Fibroblast of skin of back (primary cell): ENCODE results near the gene SLC7A1. TPM values are rescaled to one million over a fixed set of nuclear protein-coding genes. Genes with fewer than 3 reads are reported as not detected.
A peak's percentile ranks its signal among the peaks of the same experiment; 100 is the strongest.
"Not testable (repeated sequence)": the region's sequence is repeated elsewhere in the genome, so short reads cannot be mapped to it uniquely, and the experiment has no call there.

Experiments used
- DNase-seq: peaks from one replicate; pipeline ENCODE4 v3.0.0-alpha.2; 2013
- polyA plus RNA-seq, 2 experiments: library from polyadenylated mRNA; unstranded; fragments of 120-200 nt; gene quantifications; one replicate each; pipeline ENCODE4 v1.2.1, GENCODE V29; 2013; ENCODE audit not compliant: insufficient read length in 2 of 2

SLC7A1 gene
- polyA plus RNA-seq (2013, experiment 1 of 2; ENCODE audit: insufficient read length) = 89.1 TPM
- 53.3 TPM for polyA plus RNA-seq (2013, experiment 2 of 2; ENCODE audit: insufficient read length)

- DNase-seq = peak; percentile 91
Measured at GRCh38 chr13:29595380-29596063, at the start of gene SLC7A1. Gene SLC7A1, minus strand, starts transcription at chr13:29595688. Its CDS starts 59,500 bp downstream, at chr13:29536188.

DNA sequence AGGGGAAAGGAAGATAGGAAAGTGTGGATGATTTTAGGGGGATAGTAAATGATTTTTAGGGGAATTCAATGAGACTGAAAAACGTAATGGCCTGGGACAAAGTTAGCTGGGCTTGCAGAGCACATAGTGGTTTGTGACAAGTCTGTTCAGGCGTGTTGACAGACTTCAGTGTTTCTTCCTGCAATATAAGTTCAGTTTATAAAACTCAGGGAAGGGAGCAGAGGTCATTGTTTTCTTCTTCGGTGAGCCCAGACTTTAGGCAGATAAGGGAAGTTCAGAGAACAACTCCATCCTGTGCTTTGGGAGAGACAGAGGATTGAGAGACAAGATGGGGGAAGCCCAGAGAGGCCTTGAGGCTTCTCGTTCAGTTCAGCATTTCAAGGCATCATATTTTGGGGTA lies 45.2 kb upstream of the SLC7A1 start:
- DNase-seq = no peak

- not testable (repeated sequence) for DNase-seq
Measured at GRCh38 chr13:29636831-29637230, 41.3 kb upstream of the SLC7A1 start.

DNA sequence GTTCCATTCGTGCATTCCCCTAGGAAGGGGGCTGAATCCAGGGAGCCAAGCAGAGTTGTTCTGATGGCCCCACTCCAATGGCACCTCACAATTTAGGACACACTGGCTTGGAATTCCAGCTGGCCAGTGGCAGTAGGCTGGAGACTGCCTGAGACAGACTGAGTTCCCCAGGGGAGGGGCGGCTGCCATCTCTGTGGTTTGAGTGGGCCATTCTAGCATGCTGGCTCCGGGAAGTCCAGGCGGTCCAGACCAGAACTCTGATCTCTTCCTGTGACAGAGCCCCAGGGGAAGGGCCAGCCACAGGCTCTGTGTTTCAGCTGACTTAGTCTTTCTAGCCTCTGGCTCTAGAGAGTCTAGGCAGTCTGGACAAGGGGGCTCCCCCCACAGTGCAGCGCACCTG lies 29.5 kb upstream of the SLC7A1 start:
- peak; percentile 4 for DNase-seq

DNA sequence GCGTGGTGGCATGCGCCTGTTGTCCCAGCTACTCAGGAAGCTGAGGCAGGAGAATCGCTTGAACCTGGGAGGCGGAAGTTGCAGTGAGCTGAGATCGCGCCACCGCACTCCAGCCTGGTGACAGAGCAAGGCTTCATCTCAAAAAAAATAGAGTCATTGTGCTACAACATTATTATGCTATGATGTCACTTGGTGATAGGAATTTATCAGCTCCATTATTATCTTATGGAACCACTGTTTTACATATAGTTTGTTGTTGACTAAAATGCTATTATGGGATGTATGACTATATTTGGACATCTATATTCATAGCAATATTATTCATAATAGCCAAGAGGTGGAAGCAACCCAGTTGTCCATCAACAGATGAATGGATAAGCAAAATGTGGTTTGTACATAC lies 26.4 kb upstream of the SLC7A1 start:
- peak; percentile 86 for DNase-seq

DNA sequence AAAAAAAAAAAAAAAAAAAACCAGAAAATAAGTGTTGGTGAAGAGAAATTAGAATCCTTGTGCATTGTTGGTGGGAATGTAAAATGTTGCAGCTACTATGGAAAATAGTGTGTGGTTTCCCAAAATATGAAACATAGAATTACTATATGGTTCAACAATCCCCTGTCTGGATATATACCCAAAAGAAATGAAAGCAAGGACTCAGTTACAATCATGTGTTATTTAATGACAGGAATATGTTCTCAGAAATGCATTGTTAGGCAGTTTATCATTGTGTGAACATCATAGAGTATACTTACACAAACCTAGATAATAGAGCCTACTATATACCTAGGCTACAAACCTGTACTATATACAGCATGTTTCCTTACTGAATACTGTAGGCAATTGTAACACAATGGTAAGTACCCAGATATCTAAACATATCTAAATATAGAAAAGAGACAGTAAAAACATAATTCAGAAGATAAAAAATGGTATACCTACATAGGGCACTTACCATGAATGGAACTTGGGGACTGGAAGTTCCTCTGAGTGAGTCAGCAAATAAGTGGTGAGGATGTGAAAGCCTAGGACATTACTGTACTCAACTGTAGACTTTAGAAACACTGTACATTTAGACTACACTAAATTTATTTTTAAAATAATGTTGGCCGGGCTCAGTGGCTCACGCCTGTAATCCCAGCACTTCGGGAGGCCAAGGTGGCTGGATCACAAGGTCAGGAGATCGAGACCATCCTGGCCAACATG lies 25.7 kb upstream of the SLC7A1 start:
- DNase-seq = peak; percentile 91

DNA sequence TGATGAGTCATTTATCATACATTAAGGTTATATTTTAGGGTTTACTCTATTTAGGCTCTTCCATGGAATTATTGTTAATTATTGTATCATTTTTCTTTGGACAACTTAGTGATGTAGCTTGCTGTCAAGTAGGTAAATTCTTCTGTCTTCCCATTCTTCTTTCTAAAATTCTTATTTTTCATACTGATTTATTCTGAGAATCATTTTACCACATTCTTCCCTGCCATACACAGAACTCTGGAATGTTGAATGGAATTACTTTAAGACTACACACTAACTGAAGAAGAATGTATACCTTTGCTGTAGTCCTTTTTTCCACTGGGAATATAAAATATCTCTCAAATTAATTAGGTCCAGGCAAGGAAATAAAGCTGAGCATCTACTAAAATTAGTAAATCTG lies 24.5 kb upstream of the SLC7A1 start:
- peak; percentile 85 for DNase-seq

DNA sequence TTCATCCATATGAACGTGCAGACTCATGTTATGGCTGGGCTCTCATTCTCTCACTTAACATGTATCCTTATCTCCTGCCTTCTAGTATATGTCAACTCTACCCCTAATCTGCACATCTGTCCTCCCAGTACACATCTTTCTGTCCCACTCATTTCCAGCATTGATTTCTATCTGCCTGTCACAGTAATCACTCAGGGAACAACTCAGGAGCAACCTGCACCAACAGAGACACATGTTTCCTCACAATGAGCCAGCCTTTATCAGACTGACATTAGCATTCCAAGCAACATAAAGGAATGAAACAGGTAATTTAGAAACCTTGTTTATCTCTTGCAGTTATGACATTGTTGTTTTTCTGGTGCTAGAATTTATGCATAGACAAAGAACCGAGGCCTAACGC lies 17.6 kb upstream of the SLC7A1 start:
- DNase-seq = no peak

- DNase-seq = no peak
Measured at GRCh38 chr13:29607465-29607864, 12.0 kb upstream of the SLC7A1 start.

DNA sequence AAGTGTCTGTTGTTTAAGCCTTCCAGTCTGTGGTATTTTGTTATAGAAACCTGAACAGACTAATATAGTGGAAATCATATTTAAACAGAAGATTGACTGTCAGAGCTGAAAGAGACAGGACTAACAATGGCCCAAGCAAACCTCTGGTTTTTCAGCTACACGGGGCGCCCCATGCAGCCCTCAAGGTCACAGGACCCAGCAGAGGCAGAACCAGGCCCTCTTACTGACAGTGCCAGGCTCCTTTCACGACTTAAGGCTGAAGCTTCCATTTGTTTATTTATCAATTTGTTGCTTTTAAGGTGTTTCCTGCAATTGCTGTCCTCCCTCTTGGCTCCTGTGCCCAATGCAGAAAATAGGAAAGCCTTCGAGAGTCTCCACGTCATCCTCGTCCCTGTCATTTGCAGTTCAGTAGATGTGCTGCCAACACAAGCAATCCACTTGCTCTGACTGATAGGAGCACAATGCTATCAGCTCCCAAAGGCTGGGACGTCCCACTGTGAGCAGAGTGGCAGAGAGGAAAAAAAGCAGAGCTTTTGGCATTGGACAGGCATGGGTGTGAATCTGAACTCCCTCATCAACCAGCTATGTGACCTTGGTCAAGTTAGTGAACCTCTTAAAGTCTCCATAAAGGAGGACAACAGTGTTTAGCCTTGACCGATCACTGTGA lies 10.5 kb upstream of the SLC7A1 start:
- no peak for DNase-seq

- DNase-seq = no peak
Measured at GRCh38 chr13:29598321-29598720, 2.8 kb upstream of the SLC7A1 start.

- no peak for DNase-seq
Measured at GRCh38 chr13:29597706-29598105, 2.2 kb upstream of the SLC7A1 start.

GRCh38 chr13:29597246-29597645 lies 1.8 kb upstream of the SLC7A1 start:
- DNase-seq = no peak

- DNase-seq = no peak
Measured at GRCh38 chr13:29596064-29596418, 553 bp upstream of the SLC7A1 start.

GRCh38 chr13:29594710-29595379 lies 643 bp downstream of the SLC7A1 start:
- DNase-seq = peak; percentile 76

GRCh38 chr13:29594303-29594709 lies 1.2 kb downstream of the SLC7A1 start:
- DNase-seq = peak; percentile 84

- DNase-seq = no peak
Measured at GRCh38 chr13:29593605-29594297, 1.7 kb downstream of the SLC7A1 start.

DNA sequence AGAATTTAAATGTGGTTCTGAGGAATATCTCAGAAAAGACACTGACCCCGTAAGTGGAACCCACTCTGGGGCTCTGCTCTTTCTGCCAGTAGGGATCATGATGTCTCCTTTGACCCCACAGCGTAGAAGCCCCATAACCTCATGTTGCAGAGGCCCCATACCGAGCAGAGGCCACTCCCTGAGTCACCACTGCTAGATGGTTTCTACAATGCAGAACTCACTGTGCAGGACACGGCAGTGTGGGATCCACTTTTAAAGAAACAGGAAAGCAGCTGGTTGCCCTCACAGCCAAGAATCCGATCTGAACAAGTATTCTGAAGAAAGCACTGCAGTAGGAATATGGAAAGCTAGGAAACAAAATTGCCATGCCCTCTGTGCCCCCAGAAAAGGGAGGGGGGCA lies 4.2 kb downstream of the SLC7A1 start:
- DNase-seq = peak; percentile 40

GRCh38 chr13:29589967-29590366 lies 5.5 kb downstream of the SLC7A1 start:
- DNase-seq = no peak

DNA sequence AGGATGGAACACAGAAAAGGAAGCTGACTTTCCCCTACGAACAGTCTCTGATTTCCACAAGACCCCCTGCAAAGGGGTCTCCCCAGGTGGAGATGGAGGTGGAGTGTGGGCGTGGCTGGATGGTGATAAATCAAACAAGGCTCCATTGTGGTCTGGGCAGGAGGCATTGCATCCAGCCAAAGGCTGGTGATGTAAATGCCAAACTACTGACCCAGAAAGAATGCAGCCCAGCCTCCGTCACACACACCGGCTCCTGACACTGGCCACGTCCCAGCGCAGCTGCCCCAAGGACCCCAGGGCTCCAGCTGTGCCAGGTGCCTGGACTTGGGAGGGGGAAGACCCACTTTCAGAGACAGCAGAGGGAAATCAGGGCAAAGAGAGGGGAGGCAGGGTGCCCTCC lies 6.3 kb downstream of the SLC7A1 start:
- DNase-seq = peak; percentile 43

DNA sequence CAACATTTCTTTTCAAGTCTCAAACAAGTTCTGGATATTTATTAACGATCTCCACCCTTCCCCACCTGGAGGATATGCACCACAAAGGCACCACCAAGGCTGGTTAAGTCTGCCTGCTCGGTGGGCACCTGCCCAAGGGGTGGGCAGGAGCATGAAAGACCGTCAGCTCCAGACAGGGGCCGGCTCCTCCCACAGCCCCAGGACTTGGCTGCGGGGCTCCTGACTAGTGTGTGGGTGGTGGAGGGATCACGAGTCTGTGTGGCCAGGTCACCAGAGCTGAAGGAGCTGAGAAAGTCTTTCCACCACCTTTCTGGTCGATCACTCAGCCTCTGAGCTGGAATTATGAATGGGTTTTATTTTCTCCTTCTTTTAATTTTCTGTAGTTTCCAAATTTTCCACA lies 7.8 kb downstream of the SLC7A1 start:
- DNase-seq = no peak

DNA sequence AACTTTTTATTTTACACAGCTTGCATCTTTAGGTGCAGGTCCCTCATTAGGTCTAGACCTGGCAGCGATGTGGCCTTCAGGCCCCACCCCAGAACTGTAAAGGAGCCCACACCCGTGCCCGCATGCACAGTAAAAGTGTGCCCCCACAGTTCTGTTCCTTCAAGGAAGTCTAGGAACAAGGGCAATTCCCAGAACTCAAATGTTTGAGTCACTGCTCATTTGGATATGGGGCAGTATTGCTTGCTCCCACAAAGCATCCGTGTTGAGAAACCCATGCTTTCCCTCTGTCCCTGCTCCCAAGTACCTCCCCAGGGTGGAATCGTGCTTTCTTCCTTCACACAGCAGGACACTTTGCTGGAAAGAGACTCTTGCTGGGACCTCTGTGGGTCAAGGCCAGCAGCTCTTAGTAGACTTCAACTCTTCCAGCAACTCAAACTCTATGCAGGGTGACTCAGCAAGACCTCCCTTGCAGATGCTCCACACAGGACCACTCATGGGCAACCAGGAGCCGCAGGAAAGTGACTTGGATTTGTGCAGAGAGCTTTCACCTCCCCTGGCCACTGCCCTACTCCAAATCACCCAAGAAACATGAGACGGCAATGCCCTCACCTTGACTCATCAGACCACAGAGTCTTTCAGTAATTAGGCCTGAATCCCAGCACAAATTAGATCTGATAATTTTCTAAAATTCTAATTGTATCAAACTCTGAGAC lies 12.3 kb downstream of the SLC7A1 start:
- peak; percentile 81 for DNase-seq
